HepG2 (cell line): Measurements from ENCODE around the gene MTIF2. TPM values are rescaled to one million over a fixed set of nuclear protein-coding genes. Genes with fewer than 3 reads are reported as not detected.

ENCODE experiments used
- ELF3 ChIP-seq: IDR thresholded peaks from 2 replicates; pipeline ENCODE4 v1.6.1; 2016; ENCODE audit warnings: missing genetic modification reagents, missing compliant biosample characterization
- FOSL1 ChIP-seq: sonication (generic); formaldehyde crosslinking; IDR thresholded peaks from 2 replicates; pipeline ENCODE4 v1.9.0; 2021; ENCODE audit warnings: missing genetic modification reagents, borderline replicate concordance
- KMT2B ChIP-seq: IDR thresholded peaks from 2 replicates; pipeline ENCODE4 v1.6.1; 2016; ENCODE audit warnings: missing genetic modification reagents, missing compliant biosample characterization
- SOX6 ChIP-seq, 2 experiments: fragments of 450-650 bp in 1 of 2; sonication (generic) in 1 of 2; formaldehyde crosslinking in 1 of 2; IDR thresholded peaks; 2 replicates each; pipeline versions ENCODE4 v1.4.0 to v1.6.1; 2017 to 2020; ENCODE audit warnings: antibody characterized with exemption in 1 of 2, mild to moderate bottlenecking in 1 of 2, missing genetic modification reagents in 1 of 2
- TFDP2 ChIP-seq: sonication (generic); formaldehyde crosslinking; IDR thresholded peaks from 2 replicates; pipeline ENCODE4 v1.4.0; 2020; ENCODE audit warnings: missing genetic modification reagents
- ZBTB2 ChIP-seq: sonication (generic); formaldehyde crosslinking; IDR thresholded peaks from 2 replicates; pipeline ENCODE4 v1.8.0; 2022; ENCODE audit warnings: low read depth, missing genetic modification reagents
- ZNF550 ChIP-seq: sonication (generic); formaldehyde crosslinking; IDR thresholded peaks from 2 replicates; pipeline ENCODE4 v1.4.0; 2020; ENCODE audit warnings: mild to moderate bottlenecking, missing genetic modification reagents, borderline replicate concordance
- ZXDC ChIP-seq: sonication (generic); formaldehyde crosslinking; IDR thresholded peaks from 2 replicates; pipeline ENCODE4 v1.5.0; 2020; ENCODE audit warnings: mild to moderate bottlenecking, missing genetic modification reagents
- polyA plus RNA-seq, 8 experiments: library from polyadenylated mRNA; depleted of rRNA in 3 of 8; stranded (reverse) in 7 of 8; unstranded in 1 of 8; fragments of >200 nt; fragmentation: Illumina TruSeq in 4 of 8; extraction: Trizol in 4 of 8; gene quantifications; 2 replicates each; pipeline versions ENCODE4 v1.2.1 to v1.2.3, GENCODE V29; 2011 to 2016; ENCODE audit warnings: low read depth in 4 of 8, missing spikeins in 1 of 8, mixed read lengths in 1 of 8; ENCODE audit not compliant: insufficient read depth in 1 of 8
- total RNA-seq, 5 experiments: library from RNA; depleted of rRNA; stranded (reverse); fragments of >200 nt; fragmentation: Illumina TruSeq; extraction: Trizol; gene quantifications; 2 replicates each; pipeline ENCODE4 v1.2.3, GENCODE V29; 2016; ENCODE audit warnings: low read depth in 1 of 5
- TF ChIP-seq, protein P1 (sequence below), 2 experiments: IDR thresholded peaks; 2 replicates each; pipeline ENCODE4 v1.6.1; 2011 to 2012; ENCODE audit warnings: low read length in 2 of 2, borderline replicate concordance in 1 of 2, low read depth in 1 of 2, mild to moderate bottlenecking in 1 of 2, moderate library complexity in 1 of 2
- TF ChIP-seq, protein P2 (sequence below): sonication (generic); formaldehyde crosslinking; IDR thresholded peaks from 2 replicates; pipeline ENCODE4 v1.4.0; 2020; ENCODE audit warnings: missing genetic modification reagents
- TF ChIP-seq, protein P3 (sequence below): sonication (generic); formaldehyde crosslinking; IDR thresholded peaks from 2 replicates; pipeline ENCODE4 v1.5.0; 2020; ENCODE audit warnings: mild to moderate bottlenecking, missing genetic modification reagents, borderline replicate concordance

MTIF2 gene
- total and polyA plus RNA-seq, 2 of the 13 experiments (the other 11 are each of a cell fraction or from before 2014, with no cell fraction given), result 32.1 to 92.1 TPM

DNA sequence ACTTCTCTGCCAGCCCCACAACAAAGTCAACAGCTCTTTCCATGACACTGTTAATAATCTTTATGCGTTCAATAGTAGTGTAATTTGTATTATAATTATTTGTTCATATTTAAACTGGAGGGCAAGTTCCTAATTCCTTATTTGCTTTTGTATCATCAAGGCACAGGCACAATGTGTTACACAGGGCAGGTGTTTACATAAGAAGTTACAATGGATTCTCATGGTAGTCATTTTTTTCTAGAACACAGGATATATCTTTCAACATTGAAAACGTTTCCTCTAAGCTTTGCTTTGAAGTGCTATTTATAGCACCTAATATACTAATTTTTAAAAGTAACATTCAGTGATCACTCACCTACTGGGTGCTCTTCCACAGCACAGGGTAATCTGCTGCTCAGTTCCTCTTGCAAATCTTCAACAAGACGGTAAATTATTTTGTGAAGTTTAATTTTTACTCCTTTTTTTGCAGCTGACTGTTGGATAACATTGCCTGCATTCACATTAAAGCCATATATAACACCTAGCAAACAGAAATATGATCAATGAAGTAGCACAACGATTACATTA lies 29.3 kb downstream of the MTIF2 start (continued):
- TF ChIP-seq FOSL1 (CRISPR knock-in tag) (no peak), SOX6 (IDR thresholded peaks at IDR 0.05) (no peak), SOX6 (CRISPR knock-in tag; IDR thresholded peaks at IDR 0.05) (peak; percentile 47; the same call in 1 of the 2 replicates), KMT2B (CRISPR knock-in tag) (no peak), ELF3 (CRISPR knock-in tag) (peak; percentile 72), ZBTB2 (CRISPR knock-in tag) (no peak), TFDP2 (no peak), ZXDC (CRISPR knock-in tag) (no peak), ZNF550 (CRISPR knock-in tag) (no peak)
- TF ChIP-seq, protein P1, sequence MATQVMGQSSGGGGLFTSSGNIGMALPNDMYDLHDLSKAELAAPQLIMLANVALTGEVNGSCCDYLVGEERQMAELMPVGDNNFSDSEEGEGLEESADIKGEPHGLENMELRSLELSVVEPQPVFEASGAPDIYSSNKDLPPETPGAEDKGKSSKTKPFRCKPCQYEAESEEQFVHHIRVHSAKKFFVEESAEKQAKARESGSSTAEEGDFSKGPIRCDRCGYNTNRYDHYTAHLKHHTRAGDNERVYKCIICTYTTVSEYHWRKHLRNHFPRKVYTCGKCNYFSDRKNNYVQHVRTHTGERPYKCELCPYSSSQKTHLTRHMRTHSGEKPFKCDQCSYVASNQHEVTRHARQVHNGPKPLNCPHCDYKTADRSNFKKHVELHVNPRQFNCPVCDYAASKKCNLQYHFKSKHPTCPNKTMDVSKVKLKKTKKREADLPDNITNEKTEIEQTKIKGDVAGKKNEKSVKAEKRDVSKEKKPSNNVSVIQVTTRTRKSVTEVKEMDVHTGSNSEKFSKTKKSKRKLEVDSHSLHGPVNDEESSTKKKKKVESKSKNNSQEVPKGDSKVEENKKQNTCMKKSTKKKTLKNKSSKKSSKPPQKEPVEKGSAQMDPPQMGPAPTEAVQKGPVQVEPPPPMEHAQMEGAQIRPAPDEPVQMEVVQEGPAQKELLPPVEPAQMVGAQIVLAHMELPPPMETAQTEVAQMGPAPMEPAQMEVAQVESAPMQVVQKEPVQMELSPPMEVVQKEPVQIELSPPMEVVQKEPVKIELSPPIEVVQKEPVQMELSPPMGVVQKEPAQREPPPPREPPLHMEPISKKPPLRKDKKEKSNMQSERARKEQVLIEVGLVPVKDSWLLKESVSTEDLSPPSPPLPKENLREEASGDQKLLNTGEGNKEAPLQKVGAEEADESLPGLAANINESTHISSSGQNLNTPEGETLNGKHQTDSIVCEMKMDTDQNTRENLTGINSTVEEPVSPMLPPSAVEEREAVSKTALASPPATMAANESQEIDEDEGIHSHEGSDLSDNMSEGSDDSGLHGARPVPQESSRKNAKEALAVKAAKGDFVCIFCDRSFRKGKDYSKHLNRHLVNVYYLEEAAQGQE (IDR thresholded peaks at IDR 0.05; ENCODE audit: borderline replicate concordance in 1 of 2, low read depth in 1 of 2, low read length in 2 of 2), result no peak
- TF ChIP-seq, protein P2, sequence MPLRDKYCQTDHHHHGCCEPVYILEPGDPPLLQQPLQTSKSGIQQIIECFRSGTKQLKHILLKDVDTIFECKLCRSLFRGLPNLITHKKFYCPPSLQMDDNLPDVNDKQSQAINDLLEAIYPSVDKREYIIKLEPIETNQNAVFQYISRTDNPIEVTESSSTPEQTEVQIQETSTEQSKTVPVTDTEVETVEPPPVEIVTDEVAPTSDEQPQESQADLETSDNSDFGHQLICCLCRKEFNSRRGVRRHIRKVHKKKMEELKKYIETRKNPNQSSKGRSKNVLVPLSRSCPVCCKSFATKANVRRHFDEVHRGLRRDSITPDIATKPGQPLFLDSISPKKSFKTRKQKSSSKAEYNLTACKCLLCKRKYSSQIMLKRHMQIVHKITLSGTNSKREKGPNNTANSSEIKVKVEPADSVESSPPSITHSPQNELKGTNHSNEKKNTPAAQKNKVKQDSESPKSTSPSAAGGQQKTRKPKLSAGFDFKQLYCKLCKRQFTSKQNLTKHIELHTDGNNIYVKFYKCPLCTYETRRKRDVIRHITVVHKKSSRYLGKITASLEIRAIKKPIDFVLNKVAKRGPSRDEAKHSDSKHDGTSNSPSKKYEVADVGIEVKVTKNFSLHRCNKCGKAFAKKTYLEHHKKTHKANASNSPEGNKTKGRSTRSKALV (CRISPR knock-in tag), result no peak
- TF ChIP-seq, protein P3, sequence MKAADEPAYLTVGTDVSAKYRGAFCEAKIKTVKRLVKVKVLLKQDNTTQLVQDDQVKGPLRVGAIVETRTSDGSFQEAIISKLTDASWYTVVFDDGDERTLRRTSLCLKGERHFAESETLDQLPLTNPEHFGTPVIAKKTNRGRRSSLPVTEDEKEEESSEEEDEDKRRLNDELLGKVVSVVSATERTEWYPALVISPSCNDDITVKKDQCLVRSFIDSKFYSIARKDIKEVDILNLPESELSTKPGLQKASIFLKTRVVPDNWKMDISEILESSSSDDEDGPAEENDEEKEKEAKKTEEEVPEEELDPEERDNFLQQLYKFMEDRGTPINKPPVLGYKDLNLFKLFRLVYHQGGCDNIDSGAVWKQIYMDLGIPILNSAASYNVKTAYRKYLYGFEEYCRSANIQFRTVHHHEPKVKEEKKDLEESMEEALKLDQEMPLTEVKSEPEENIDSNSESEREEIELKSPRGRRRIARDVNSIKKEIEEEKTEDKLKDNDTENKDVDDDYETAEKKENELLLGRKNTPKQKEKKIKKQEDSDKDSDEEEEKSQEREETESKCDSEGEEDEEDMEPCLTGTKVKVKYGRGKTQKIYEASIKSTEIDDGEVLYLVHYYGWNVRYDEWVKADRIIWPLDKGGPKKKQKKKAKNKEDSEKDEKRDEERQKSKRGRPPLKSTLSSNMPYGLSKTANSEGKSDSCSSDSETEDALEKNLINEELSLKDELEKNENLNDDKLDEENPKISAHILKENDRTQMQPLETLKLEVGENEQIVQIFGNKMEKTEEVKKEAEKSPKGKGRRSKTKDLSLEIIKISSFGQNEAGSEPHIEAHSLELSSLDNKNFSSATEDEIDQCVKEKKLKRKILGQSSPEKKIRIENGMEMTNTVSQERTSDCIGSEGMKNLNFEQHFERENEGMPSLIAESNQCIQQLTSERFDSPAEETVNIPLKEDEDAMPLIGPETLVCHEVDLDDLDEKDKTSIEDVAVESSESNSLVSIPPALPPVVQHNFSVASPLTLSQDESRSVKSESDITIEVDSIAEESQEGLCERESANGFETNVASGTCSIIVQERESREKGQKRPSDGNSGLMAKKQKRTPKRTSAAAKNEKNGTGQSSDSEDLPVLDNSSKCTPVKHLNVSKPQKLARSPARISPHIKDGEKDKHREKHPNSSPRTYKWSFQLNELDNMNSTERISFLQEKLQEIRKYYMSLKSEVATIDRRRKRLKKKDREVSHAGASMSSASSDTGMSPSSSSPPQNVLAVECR (CRISPR knock-in tag), result no peak
